ENCODE data around the gene LGI4. TPM values are rescaled to one million over a fixed set of nuclear protein-coding genes. Genes with fewer than 3 reads are reported as not detected.

LGI4 gene
- total RNA-seq, 2 donors from 2014 or later = 1.6 to 3.9 TPM

DNA sequence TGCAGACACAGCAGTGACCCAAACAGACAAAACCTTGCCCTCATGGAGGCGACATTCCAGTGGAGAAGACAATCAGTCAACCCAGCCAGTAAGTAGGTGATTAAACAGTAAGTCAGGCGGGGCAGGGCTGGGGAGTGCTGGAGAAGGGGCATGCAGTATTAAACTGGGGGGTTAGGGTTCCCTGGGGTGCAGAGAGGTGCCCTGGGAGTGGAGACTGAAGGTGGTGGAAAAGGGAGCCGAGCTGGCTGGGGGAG lies 50.4 kb downstream of the LGI4 start:
- H3K4me1 ChIP-seq = peaks cover under 1% of the 10 kb centered on the region
- H3K9me3 ChIP-seq = no peaks in the 10 kb centered on the region
- ATAC-seq (no peak), DNase-seq (no peak)
- no peak overlapping the region for H3K4me3 ChIP-seq
- H3K27me3 ChIP-seq = no peaks in the 10 kb centered on the region
- 86 to 90% methylated on average over 3 of the region's 3 CpGs for WGBS, 2 donors
- intact Hi-C loops (cut with DNase I) = no loop called here
- TF ChIP-seq POLR2A (IDR thresholded peaks at IDR 0.05) (no peak), CTCF (IDR thresholded peaks at IDR 0.05) (no peak)
- no peaks in the 10 kb centered on the region for H3K36me3 ChIP-seq (replicated peaks in 1 of 2; ENCODE audit: insufficient read depth in 1 of 2, low read depth in 2 of 2)
- no peak overlapping the region for H3K27ac ChIP-seq

DNA sequence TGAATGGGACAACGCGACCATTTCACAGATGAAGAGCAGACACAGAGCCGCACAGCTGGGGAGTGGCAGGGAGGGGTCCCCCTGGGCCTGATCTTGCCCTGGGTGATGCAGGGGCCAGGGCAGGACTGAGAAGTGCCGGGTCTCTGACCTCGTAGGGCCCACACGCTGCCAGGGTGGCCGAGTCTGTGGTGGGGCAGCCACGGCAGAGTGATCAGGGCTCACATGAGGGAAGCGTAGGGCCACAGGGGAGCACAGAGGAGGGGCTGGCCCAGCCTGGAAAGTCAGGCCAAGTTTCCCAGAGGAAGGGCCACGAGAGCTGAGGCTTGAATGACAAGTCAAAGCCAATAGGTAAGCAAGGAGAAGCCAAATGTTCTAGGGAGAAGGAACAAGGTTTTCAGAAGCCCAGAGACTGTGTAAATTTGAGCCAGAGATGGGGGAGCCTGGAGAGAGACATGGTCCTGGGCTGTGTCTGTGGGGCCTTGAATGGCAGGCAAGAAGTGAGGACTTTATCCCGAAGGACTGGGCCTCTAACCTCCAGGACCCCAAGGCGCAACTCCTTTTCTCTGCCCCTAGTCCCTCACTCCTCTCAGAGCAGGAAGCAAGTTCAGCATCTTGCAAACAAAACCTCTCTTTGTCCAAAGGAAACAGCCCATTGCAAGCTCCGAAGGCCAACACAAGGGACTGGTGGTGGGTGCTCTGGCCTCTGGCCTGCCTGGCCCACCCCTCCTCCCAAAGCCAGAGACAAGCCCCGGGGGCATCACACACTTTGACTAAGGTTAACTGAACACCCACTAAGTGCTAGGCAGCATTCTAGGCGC lies 51.0 kb downstream of the LGI4 start:
- WGBS, 2 donors = 79 to 90% methylated on average over 10 to 15 of the region's 15 CpGs
- Histone ChIP-seq H3K27me3 (no peaks in the 10 kb centered on the region), H3K4me1 (no peaks in the 10 kb centered on the region), H3K36me3 (replicated peaks in 1 of 2; ENCODE audit: insufficient read depth in 1 of 2, low read depth in 2 of 2) (no peaks in the 10 kb centered on the region), H3K9me3 (no peaks in the 10 kb centered on the region), H3K4me3 (no peak overlapping the region), H3K27ac (no peak overlapping the region)
- intact Hi-C loops (cut with DNase I) = no loop called here
- TF ChIP-seq POLR2A (IDR thresholded peaks at IDR 0.05) (no peak), CTCF (IDR thresholded peaks at IDR 0.05) (no peak)
- ATAC-seq (no peak), DNase-seq (no peak)

DNA sequence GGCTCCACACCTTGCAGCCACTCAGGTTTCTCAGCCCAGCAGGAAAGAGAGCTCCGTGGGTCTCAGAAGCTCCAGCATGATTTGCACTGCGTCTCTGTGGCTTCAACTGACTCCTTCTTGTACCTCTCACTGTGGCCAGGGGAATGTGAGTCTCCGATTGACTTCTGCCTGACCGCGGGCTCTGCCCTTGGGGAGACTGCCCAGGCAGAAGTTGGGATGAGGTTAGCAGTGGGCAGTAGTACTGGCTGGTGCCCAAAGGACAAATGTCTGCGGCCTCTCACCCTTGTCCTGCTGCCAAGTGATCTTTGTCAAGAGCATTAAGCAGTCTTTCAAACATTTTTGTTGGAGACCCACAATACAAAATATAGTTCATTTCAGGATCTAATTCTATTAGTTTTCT lies 53.7 kb downstream of the LGI4 start:
- Histone ChIP-seq H3K27me3 (no peaks in the 10 kb centered on the region), H3K36me3 (replicated peaks in 1 of 2; ENCODE audit: insufficient read depth in 1 of 2, low read depth in 2 of 2) (no peaks in the 10 kb centered on the region), H3K27ac (no peak overlapping the region), H3K4me3 (no peak overlapping the region), H3K4me1 (no peaks in the 10 kb centered on the region), H3K9me3 (no peaks in the 10 kb centered on the region)
- intact Hi-C loops (cut with DNase I) = no loop called here
- no peak for TF ChIP-seq CTCF (IDR thresholded peaks at IDR 0.05)
- TF ChIP-seq POLR2A (IDR thresholded peaks at IDR 0.05) = no peak
- WGBS, 2 donors = 77 to 89% methylated on average over 5 to 6 of the region's 6 CpGs
- DNase-seq (no peak), ATAC-seq (no peak)

DNA sequence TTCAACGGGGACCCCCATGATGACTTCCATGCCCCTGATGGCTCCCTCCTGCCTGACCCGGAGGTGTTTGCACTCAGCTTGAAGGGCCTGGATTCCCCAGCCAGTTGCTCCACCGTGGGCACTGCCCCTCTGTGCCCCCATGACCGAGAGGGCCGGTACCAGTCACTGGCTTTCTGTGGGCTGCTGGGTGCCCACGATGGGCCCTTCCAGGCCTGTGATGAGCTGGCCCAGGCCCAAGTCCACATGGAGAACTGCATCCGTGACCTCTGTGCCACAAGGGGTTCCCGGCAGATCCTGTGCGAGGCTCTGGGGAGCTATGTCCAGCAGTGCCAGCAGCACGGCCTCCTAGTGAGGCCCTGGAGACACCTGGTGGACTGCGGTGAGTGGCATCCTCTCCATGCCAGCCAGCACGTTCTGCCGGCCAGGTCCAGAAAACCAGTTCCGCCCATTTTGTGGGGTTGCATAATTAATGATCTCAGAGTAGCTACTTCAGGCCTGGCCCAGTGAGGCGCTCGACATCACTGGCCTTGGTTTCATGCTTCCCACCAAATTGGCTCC lies 54.2 kb downstream of the LGI4 start:
- H3K4me1 ChIP-seq = no peaks in the 10 kb centered on the region
- H3K4me3 ChIP-seq = no peak overlapping the region
- TF ChIP-seq CTCF (IDR thresholded peaks at IDR 0.05) (no peak), POLR2A (IDR thresholded peaks at IDR 0.05) (no peak)
- DNase-seq = no peak
- no peak for ATAC-seq
- no peaks in the 10 kb centered on the region for H3K9me3 ChIP-seq
- no peaks in the 10 kb centered on the region for H3K36me3 ChIP-seq (replicated peaks in 1 of 2; ENCODE audit: insufficient read depth in 1 of 2, low read depth in 2 of 2)
- intact Hi-C loops (cut with DNase I) = no loop called here
- WGBS, 2 donors = 87% methylated on average over 15 of the region's 16 CpGs; no CpG with 5 or more reads in 1 of the 2 donors
- no peak overlapping the region for H3K27ac ChIP-seq
- H3K27me3 ChIP-seq = no peaks in the 10 kb centered on the region

DNA sequence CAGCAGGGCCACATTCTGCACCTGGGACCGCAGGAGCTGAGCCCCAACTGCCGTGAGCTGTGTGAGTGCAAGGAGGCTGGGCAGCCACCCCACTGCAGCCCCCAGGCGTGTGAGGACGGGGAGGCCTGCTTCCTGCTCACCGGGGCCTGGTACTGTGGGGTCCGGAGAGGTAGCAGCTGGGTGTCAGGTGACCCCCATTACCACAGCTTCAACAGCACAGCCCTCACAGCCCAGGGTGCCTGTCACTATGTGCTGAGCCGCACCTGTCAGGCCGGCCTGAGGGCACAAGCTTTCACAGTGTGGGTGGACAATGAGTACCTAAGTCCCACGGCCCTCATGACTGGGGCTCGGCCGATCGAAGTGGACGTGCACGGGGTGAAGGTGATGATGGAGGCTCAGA lies 55.0 kb downstream of the LGI4 start:
- H3K27ac ChIP-seq = no peak overlapping the region
- ATAC-seq (no peak), DNase-seq (no peak)
- H3K36me3 ChIP-seq (replicated peaks in 1 of 2; ENCODE audit: insufficient read depth in 1 of 2, low read depth in 2 of 2) = no peaks in the 10 kb centered on the region
- intact Hi-C loops (cut with DNase I) = no loop called here
- no peaks in the 10 kb centered on the region for H3K4me1 ChIP-seq
- WGBS, 2 donors = 77 to 89% methylated on average over 4 to 14 of the region's 14 CpGs
- H3K9me3 ChIP-seq = no peaks in the 10 kb centered on the region
- no peak for TF ChIP-seq CTCF (IDR thresholded peaks at IDR 0.05)
- no peak for TF ChIP-seq POLR2A (IDR thresholded peaks at IDR 0.05)
- H3K27me3 ChIP-seq = no peaks in the 10 kb centered on the region
- no peak overlapping the region for H3K4me3 ChIP-seq
